Measurements from ENCODE around the gene DNAI7.

The DNAI7 gene

DNA sequence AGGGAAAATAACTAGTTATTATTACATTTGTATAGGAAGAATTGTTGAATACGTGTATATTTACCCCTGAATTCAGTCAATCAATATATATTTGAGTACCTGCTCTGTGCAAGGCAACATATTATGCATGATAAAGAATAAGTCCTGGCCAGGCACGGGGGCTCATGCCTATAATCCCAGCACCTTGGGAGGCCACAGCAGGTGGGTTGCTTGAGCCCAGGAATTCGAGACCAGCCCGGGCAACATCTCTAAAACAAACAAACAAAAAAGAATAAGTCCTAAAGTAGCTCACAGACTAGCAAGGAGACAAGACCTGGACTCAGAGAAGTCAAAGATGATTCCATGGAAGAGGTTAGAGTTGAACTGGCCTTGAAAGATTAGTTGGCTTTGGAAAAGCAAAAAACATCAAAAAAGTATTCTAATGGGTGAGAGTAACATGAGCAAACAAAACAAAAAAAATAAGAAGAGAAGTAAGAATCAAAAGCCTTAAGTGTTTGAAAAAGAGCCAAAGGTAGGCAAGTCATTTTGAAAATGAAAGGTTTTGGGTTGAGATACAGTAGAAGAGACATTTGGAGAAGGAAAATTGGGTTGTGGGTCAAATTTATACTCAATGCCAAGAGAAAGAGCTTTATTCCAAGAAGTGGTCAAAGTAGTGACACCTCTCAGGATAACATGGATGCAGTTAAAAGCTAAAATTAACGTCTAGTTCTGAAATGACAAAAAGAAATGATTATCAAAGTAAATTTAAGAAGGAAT, 130.9 kb downstream of the DNAI7 start:
- TF ChIP-seq, protein P1, sequence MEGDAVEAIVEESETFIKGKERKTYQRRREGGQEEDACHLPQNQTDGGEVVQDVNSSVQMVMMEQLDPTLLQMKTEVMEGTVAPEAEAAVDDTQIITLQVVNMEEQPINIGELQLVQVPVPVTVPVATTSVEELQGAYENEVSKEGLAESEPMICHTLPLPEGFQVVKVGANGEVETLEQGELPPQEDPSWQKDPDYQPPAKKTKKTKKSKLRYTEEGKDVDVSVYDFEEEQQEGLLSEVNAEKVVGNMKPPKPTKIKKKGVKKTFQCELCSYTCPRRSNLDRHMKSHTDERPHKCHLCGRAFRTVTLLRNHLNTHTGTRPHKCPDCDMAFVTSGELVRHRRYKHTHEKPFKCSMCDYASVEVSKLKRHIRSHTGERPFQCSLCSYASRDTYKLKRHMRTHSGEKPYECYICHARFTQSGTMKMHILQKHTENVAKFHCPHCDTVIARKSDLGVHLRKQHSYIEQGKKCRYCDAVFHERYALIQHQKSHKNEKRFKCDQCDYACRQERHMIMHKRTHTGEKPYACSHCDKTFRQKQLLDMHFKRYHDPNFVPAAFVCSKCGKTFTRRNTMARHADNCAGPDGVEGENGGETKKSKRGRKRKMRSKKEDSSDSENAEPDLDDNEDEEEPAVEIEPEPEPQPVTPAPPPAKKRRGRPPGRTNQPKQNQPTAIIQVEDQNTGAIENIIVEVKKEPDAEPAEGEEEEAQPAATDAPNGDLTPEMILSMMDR (IDR thresholded peaks at IDR 0.05): no peak

DNA sequence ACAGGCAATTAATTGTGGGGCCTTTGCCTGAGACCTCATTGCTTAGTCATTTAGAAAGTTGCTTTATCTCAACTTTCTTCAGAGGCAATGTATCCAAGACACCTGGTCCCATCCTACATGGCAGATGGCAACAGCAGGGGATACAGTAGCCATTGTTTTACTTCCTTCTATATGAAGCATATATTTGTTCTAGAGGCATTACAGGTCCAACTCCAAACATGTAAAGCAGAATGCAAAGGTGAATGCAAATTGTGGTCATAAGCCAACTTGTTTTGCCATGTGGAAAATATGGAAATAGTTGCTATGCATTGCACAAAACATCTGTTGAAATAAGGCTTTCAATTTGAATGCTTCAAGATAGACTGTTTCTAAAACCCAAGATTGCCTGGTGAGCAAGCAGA, 136.3 kb downstream of the DNAI7 start:
- TF ChIP-seq, protein P1 (IDR thresholded peaks at IDR 0.05): no peak
